Pancreas (tissue), 10 donors: ENCODE measurements around the gene RAP1GAP2. TPM values are rescaled to one million over a fixed set of nuclear protein-coding genes. Genes with fewer than 3 reads are reported as not detected.
"Not testable (repeated sequence)": the region's sequence is repeated elsewhere in the genome, so short reads cannot be mapped to it uniquely, and the experiment has no call there.

Experiments used
- ATAC-seq, 4 donors: fragments of 200-7000 bp; cut with Tn5 transposase; one replicate each; pipeline versions ENCODE4 v1.8.0 to v1.9.1; 2020; ENCODE audit warnings: mild to moderate bottlenecking in 4 of 4, moderate library complexity in 4 of 4
- DNase-seq, 6 donors: peaks; one replicate each; pipeline ENCODE4 v3.0.0-alpha.2; 2020
- FAIRE-seq: peaks from 2 replicates; lab custom pipeline; 2012; peaks lifted over from hg19 to GRCh38; lab: Jason Lieb, UNC
- H3K27ac ChIP-seq, 4 donors: fragments of 200-600 bp; sonication (generic); 1 replicate in 3 of 4; 2 replicates in 1 of 4; pipeline versions ENCODE4 v1.5.0 to v1.8.0; 2020
- H3K27me3 ChIP-seq, 4 donors: fragments of 200-600 bp; one replicate each; pipeline ENCODE4 v1.8.0; 2021
- H3K36me3 ChIP-seq, 3 donors: fragments of 200-600 bp; sonication (generic) in 1 of 3; one replicate each; pipeline versions ENCODE4 v1.5.0 to v1.8.0; 2020 to 2021
- H3K4me1 ChIP-seq, 3 donors: fragments of 200-600 bp; one replicate each; pipeline ENCODE4 v1.8.0; 2021
- H3K4me3 ChIP-seq, 4 donors: fragments of 200-600 bp; sonication (generic) in 2 of 4; one replicate each; pipeline versions ENCODE4 v1.5.0 to v1.8.0; 2020 to 2021
- H3K9me3 ChIP-seq, 4 donors: fragments of 200-600 bp; one replicate each; pipeline ENCODE4 v1.8.0; 2021
- CTCF ChIP-seq, 4 donors: fragments of 200-600 bp; sonication (generic) in 3 of 4; IDR thresholded peaks; one replicate each; pipeline versions ENCODE4 v1.5.0 to v1.8.0; 2021; ENCODE audit warnings: antibody characterized with exemption in 4 of 4
- WGBS, 2 donors: extraction: QIAGEN DNeasy Blood & Tissue Kit; methylation state at CpG; one replicate each; pipeline ENCODE4 v1.1.7; 2013; 5-methylcytosine and 5-hydroxymethylcytosine counted together
- intact Hi-C, 3 donors: fragments of 100-400 bp; cut with DNase I; formaldehyde crosslinking; loops; one replicate each; pipeline versions ENCODE4 v1.11.1 to v1.14.2; 2022
- polyA plus RNA-seq, 2 donors: library from polyadenylated mRNA; stranded (reverse); fragments of 200-250 nt; gene quantifications; one replicate each; pipeline ENCODE4 v1.2.3, GENCODE V29; 2013
- total RNA-seq, 6 donors: library from RNA; stranded (reverse); fragmentation: NEBNext Ultra II Directional in 4 of 6; extraction: Animal tissue kit (Norgen Biotek cat#: 25700) in 4 of 6; gene quantifications; one replicate each; pipeline versions ENCODE4 v1.2.1 to v1.2.4, GENCODE V29; 2021 to 2023
- donor health status: healthy with polysubstance abuse.
- donor health status: DM: no; HTN: no; CAD: no; lungs with moderate emphysema.
- donor health status: DM: no; HTN: no; CAD: no.
- donor health status: control.
- donor health status: control.
- donor health status: Bipolar disorder and iron deficiency.
- donor health status: DM: yes; HTN: yes; CAD: no.
- donor health status: DM: no; HTN: no; CAD: no.
- donor health status: DM: no; HTN: no; CAD: no.
- donor health status: DM: yes; HTN: yes; CAD: no.

Gene RAP1GAP2
- total and polyA plus RNA-seq, 8 donors = 29.7 to 51.2 (median 43.0) TPM

- ATAC-seq (no peak), DNase-seq (no peak), FAIRE-seq (no peak)
- H3K36me3 ChIP-seq = peaks cover 0 to 21% (median 0%) of the 10 kb centered on the region in 3 donors
- no peaks in the 10 kb centered on the region for H3K27me3 ChIP-seq
- WGBS, 2 donors = 86 to 87% methylated on average over 9 of the region's 9 CpGs
- no peak overlapping the region for H3K27ac ChIP-seq
- H3K4me1 ChIP-seq = no peaks in the 10 kb centered on the region
- no peak for TF ChIP-seq CTCF (IDR thresholded peaks at IDR 0.05)
- H3K4me3 ChIP-seq = no peak overlapping the region
- intact Hi-C loops = no loop called here
- H3K9me3 ChIP-seq = no peaks in the 10 kb centered on the region
These were observed 187.0 kb downstream of the RAP1GAP2 start for GRCh38 chr17:2983255-2983654.

GRCh38 chr17:2985318-2985717 is 189.1 kb downstream of the RAP1GAP2 start:
- Histone ChIP-seq H3K4me1 (no peaks in the 10 kb centered on the region), H3K27ac (no peak overlapping the region), H3K27me3 (no peaks in the 10 kb centered on the region), H3K9me3 (no peaks in the 10 kb centered on the region), H3K36me3 (peaks cover 0 to 21% (median 0%) of the 10 kb centered on the region in 3 donors), H3K4me3 (no peak overlapping the region)
- no peak for TF ChIP-seq CTCF (IDR thresholded peaks at IDR 0.05)
- FAIRE-seq (no peak), DNase-seq (peak in 1 of 6 donors; percentile 2), ATAC-seq (no peak)
- 91 to 93% methylated on average over 5 of the region's 5 CpGs for WGBS, 2 donors
- intact Hi-C loops = no loop called here

DNA sequence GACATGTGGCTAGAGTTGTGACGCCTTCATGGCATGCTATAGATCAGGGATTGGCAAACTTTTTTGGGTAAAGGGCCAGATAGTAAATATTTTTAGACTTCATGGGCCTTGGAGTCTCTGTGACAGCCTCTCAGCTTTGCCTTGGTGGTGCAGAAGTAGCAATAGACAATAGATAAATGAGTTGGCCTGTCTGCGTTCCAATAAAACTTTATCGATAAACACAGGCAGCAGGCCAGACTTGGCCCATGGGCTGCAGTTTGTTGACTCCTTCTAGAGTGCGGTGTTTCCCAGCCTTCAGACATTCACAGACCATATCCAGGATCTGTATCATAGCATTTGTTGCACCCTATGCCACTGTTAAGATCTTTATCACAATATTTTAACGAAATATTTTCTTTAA is 190.7 kb downstream of the RAP1GAP2 start:
- DNase-seq (peak in 1 of 6 donors; percentile 9), FAIRE-seq (no peak), ATAC-seq (no peak)
- Histone ChIP-seq H3K9me3 (no peaks in the 10 kb centered on the region), H3K4me3 (no peak overlapping the region), H3K36me3 (peaks cover 0 to 33% (median 4%) of the 10 kb centered on the region in 3 donors), H3K27ac (no peak overlapping the region), H3K4me1 (no peaks in the 10 kb centered on the region), H3K27me3 (no peaks in the 10 kb centered on the region)
- intact Hi-C loops = no loop called here
- no peak for TF ChIP-seq CTCF (IDR thresholded peaks at IDR 0.05)
- 96 to 97% methylated on average over 5 of the region's 5 CpGs for WGBS, 2 donors

DNA sequence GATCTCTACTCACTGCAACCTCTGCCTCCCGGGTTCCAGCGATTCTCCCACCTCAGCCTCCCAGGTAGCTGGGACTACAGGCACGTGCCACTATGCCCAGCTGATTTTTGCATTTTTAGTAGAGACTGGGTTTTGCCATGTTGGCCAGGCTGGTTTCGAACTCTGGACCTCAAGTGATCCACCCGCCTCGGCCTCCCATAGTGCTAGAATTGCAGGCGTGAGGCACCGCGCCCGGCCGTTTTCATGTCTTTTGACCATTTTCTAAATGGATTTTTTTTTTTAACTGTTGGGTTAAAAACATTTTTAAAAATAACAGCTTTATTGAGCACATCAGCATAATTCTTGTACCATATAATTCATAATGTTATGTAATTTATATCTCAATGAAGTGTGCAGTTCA is 193.2 kb downstream of the RAP1GAP2 start:
- H3K9me3 ChIP-seq, H3K4me1 ChIP-seq, H3K27ac ChIP-seq, FAIRE-seq, H3K27me3 ChIP-seq, intact Hi-C loops, ATAC-seq, H3K4me3 ChIP-seq: not testable (repeated sequence)
- WGBS, 2 donors = 96 to 98% methylated on average over 11 of the region's 11 CpGs
- DNase-seq = peak in 1 of 6 donors; percentile 30
- H3K36me3 ChIP-seq = peaks cover 0 to 25% (median 4%) of the 10 kb centered on the region in 3 donors

DNA sequence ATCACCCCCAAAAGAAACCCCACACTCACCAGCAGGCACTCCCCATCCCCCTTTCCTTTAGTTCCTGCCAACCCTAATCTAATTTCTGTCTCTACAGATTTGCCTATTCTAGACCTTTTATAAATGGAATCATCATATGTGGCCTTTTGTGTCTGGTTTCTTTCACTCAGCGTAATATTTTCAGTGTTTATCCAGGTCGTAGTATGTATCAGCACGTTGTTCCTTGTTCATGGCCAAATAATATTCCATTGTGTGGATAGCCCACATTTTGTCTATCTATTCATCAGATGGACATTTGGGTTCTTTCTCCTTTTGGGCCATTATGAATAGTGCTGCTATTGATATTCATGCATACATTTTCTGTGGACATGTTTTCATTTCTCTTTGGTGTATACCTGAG is 193.6 kb downstream of the RAP1GAP2 start:
- Histone ChIP-seq H3K27ac (no peak overlapping the region), H3K36me3 (peaks cover 0 to 28% (median 4%) of the 10 kb centered on the region in 3 donors), H3K27me3 (no peaks in the 10 kb centered on the region), H3K9me3 (no peaks in the 10 kb centered on the region), H3K4me1 (no peaks in the 10 kb centered on the region), H3K4me3 (no peak overlapping the region)
- TF ChIP-seq CTCF (IDR thresholded peaks at IDR 0.05) = no peak
- DNase-seq (no peak), FAIRE-seq (no peak), ATAC-seq (no peak)
- 95 to 98% methylated on average over 3 of the region's 3 CpGs for WGBS, 2 donors
- intact Hi-C loops = no loop called here
